HG03066 (cell line): ENCODE results near the gene FBXO21.
"Not testable (repeated sequence)": the region's sequence is repeated elsewhere in the genome, so short reads cannot be mapped to it uniquely, and the experiment has no call there.

Experiments used
- ATAC-seq: cut with Tn5 transposase; IDR thresholded peaks from one replicate; pipeline ENCODE4 v1.9.1; 2021; ENCODE audit warnings: low read depth; ENCODE audit not compliant: unreplicated experiment

The FBXO21 gene

GRCh38 chr12:117202556-117202955 is 12.3 kb upstream of the FBXO21 start:
- ATAC-seq, result no peak

DNA sequence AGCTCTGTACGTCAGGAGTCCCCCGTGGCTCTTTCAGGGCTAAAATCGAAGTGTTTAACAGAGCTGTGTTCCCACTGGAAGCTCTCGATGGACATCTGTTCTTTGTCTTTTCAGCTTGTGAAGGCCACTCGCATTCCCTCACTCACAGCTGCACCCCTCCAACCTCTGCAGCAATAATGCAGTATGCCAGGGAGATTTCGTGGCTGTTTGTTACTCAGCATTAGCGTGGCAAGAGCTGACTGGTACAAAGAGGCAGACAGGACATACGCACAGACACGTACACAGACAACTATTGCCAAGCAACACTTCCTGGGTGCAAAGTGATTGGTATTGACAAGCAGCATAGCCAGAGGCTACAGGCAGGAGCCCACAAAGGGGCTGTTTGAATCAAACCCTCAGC is 11.8 kb upstream of the FBXO21 start:
- ATAC-seq, result no peak

- ATAC-seq, result not testable (repeated sequence)
Observed at GRCh38 chr12:117199956-117200744, 9.9 kb upstream of the FBXO21 start.

GRCh38 chr12:117196334-117196733 is 6.1 kb upstream of the FBXO21 start:
- ATAC-seq, result not testable (repeated sequence)

GRCh38 chr12:117195027-117195426 is 4.8 kb upstream of the FBXO21 start:
- ATAC-seq, result not testable (repeated sequence)

GRCh38 chr12:117193903-117194302 is 3.6 kb upstream of the FBXO21 start:
- no peak for ATAC-seq

GRCh38 chr12:117192581-117192980 is 2.3 kb upstream of the FBXO21 start:
- not testable (repeated sequence) for ATAC-seq

DNA sequence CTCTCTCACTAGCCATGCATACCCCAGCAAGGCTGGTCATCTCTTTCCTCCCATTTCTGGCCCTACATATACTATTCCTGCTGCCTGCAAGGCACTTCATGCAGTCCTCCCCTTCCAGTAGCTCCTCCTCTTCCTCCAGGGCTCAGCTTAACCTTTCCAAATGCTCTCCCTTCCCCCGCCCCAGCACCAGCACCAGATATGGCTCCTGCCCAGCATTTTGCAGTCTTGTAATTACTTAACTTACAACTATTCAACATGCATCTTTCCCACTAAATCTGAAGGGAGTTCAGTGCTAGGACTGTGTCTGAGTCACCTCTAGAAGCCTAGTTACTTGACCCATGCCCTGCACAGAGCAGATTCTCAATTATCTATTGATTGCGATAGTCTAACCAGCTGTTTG is 1.8 kb upstream of the FBXO21 start:
- ATAC-seq, result no peak

DNA sequence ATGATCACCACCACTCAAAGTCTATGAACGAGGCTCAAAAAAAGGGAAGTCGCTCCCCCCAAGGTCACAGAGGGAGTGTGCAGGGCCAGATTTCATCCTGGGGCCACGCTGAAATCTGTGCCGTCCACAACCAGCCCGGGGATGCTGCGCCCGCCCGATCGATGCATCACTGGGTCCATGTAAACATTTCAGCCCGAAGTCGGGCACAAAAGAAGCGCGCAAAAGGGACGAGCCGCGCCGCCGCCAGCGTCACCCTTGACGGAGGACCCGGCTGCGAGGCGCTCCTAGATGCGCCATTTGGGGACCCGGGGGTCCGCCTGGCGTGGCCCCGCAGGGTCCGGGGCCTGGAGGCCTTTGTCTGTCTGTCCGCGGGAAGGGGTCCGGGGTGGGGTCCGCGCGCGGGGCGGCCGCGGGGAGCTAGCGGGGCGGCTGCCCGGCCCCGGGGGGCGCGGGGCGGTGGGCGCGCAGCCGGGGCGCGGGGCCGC is 503 bp downstream of the FBXO21 start:
- peak; percentile 39 for ATAC-seq

DNA sequence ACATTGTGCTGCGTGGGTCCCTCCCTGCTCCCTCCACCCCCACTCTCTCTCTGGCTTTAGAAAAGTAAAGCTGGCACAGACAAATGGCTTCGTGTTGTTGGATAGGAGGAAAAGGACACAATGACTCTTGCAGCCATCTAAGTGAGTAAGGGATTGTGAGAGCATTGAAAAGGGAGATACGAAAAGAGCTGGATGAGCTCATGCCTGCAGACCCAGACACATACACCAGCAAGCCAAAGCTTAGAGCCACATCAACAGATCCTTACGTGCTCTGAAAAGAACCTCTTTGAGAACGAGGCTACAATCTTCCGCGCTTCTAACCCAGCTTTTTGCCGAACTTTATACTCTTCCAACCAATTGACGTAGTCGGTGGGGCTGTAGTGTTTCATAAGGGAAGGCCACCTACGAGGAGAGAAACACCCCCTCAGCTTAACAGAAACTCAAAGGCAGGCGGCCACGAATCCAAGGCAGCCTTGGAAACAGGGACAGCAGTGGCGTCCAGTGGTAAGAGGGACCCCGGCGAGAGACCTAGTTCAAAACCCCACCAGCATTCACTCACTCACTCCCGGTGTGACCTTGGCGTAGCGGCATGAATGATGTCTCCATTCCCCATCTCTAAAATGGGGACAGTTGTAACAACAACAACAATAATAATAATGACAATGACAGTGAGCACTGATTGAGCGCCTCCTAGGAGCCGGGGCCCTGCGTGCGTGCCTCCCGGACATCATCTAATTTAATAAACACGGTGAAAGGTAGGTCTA is 1.1 kb downstream of the FBXO21 start:
- no peak for ATAC-seq

DNA sequence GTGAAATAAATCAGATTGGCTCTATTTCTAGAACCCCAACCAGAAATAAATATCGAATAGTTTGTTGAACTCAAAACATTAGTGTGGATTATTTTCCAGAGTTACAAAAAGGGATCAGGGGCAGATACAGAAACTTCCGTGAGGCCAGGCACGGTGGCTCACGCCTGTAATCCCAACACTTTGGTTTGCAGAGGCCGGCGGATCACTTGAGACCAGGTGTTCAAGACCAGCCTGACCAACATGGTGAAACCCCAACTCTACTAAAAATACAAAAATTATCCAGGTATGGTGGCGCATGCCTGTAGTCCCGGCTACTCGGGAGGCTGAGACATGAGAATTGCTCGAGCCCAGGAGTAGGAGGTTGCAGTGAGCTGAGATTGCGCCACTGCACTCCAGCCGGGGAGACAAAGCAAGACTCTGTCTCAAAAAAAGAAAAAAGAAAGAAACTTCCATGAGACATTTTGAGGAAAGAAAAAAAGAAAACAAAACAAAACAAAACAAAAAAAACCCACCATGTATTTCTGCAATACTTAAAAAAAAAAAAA is 2.1 kb downstream of the FBXO21 start:
- ATAC-seq, result no peak

DNA sequence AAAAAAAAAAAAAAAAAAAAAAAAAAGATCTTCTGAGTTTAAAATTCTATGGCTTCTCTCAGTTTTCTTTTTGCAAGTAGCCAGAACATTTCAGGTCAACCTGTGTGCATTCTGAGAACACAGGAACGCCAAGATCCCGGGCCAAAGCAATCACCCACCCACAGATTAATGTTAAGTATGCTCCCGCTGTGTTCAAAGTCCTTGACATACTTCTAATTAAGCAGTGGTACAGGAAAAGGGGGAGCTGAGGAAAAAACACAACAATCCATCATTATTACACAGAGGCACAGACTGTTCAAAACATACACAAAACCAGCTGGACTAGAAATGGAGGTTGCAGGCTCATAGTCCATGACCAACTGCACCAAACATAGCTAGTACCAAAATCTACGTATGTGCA is 2.8 kb downstream of the FBXO21 start:
- ATAC-seq, result no peak

DNA sequence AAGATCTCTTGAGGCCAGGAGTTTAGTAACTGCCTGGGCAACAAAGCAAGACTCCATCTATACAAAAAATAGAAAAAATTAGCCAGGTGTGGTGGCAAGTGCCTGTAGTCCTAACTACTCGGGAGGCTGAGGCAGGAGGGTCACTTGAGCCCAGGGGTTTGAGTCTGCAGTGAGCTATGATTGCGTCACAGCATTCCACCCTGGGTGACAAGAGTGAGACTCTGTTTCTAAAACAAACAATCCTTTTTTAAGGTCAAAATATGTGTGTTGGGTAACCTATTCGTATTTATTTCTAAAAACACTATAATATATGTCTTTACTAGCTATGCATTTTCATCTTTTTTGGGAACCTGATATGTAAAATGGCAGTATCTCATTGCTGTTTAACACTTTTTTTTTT is 7.4 kb downstream of the FBXO21 start:
- no peak for ATAC-seq

DNA sequence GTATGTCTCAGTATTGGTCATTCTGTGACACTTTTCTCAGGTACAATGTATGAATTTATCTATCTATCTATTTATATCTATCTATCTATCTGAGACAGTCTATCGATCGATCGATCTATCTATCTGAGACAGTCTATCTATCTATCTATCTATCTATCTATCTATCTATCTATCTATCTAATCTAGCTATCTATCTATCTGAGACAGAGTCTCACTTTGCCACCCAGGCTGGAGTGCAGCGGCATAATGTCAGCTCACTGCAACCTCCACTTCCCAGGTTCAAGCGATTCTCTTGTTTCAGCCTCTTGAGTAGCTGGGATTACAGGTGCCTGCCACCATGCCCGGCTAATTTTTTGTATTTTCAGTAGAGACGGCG is 8.8 kb downstream of the FBXO21 start:
- not testable (repeated sequence) for ATAC-seq

DNA sequence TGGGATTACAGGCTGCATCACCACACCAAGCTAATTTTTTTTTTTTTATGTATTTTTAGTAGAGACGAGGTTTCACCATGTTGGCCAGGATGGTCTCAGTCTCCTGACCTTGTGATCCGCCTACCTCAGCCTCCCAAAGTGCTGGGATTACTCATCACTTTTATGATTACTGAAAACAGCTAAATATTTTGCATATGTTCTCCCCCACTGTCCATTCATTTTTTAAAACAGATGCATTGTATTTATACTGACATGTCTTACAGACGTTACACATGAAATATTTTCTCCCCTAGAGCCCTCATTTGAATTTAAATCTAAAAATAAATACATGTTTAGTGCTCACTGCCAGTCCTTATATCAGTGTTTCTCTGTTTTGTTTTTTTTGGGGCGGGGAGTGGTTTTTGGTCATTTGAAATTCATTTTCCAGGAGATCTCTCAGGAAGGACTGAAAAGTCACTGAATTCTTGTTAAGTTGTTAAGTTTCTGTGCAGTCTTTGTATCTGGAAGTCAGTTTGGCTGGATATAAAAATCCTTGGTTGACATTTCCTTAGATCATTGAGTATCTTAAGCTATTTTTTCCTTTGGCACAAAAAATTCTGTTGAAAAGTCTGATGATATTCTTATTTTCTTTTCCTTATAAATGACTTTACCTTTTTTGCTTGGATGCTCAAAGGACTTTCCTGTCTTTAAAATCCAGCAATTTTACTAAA is 9.4 kb downstream of the FBXO21 start:
- ATAC-seq, result no peak

DNA sequence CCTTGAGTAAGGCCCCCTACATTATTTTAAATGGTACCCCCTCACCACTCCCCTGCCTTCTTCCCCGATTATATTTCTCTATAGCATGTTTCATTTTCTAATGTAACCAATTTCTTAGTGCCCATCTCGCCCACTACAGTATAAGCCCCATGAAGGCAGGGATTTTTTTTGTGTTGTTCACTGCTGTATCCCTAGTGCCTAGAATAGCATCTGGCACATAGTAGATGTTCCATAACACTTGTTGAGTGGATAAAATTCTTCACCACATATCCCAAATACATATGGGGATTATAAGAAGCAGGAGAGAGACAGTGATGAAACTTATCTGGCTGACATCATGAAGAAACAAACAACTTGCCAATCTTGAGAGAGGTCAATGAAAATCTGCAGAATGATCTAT is 11.5 kb downstream of the FBXO21 start:
- no peak for ATAC-seq

DNA sequence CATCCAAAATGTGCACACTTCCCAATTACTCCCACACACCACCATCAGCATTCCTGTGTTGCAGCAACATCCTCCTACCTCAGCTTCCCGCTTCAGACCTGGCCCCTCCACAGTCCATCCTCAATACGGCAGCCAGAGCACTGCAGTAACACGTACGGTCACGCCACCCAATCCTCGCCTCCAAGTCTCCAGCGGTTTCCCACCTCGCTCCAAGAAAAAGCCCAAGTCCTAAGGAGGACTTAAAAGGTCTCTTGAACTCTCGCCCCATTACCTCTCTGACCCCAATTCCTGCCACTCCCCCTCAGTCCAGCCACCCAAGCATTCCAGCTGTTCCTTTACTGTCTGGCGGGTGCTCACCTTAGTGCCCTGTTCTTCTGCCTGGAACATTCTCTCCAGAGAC is 12.0 kb downstream of the FBXO21 start:
- ATAC-seq, result no peak

GRCh38 chr12:117172168-117172567 is 18.1 kb downstream of the FBXO21 start:
- no peak for ATAC-seq

DNA sequence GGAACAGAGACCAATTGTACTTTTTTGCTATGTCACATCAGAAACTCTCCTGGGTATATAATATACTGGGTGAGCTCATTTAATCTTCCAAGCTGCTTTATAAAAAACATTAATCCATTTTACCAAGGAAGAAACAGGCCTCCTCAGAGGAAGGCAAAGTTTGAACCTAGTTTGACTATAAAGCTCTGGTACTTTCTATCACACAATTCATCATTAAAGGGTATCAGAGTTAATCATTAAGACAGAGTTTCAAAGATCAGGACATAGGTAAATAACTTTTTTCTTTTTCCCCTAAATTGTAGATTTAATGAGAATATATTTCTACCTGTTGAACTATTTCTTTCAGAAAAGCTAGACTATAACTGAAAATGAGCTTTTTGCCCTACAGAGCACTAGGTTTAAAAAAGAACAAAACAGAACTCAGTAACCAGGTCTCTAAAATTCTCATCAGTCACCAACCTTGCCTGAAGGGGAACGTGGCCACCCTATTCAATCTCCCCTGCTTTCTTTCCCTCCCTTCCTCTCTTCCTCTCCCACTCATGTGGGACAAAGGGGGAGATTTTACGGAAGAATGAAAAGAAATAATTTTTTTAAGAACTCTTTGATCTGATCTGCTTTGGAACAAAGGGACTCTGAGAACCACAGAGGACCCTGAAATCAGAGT is 18.6 kb downstream of the FBXO21 start:
- no peak for ATAC-seq

DNA sequence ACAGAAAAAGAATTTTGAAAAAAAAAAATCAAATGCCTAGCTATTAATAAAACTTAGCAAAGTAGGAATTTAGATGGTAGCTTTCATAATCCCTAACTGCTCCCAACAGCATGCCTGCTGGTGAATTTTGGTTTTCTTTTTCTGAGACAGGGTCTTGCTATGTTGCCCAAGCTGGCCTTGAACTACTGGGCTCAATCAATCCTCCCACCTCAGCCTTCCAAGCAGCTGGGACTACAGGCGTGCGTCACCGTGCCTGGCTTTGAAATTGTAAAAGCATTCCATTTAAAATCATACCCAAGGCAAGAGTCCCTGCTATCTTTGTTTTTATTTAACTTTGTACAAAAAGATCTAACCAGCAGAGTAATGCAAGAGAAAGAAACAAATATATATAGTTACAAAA is 20.7 kb downstream of the FBXO21 start:
- ATAC-seq, result no peak
